Type B pancreatic cell (in vitro differentiated cells): ENCODE data around the gene ERC2. TPM values are rescaled to one million over a fixed set of nuclear protein-coding genes. Genes with fewer than 3 reads are reported as not detected.

ENCODE experiments used
- DNase-seq: peaks from one replicate; pipeline ENCODE4 v3.0.0; 2021; ENCODE audit warnings: mixed read lengths; ENCODE audit not compliant: unreplicated experiment; ENCODE audit errors: extremely low spot score
- H3K27ac Mint-ChIP-seq: 2 replicates; pipeline ENCODE4 v1.8.0; 2021; ENCODE audit warnings: mild to moderate bottlenecking, mixed read lengths
- H3K27me3 Mint-ChIP-seq: 2 replicates; pipeline ENCODE4 v1.8.0; 2021; ENCODE audit warnings: mixed read lengths
- H3K36me3 Mint-ChIP-seq: 2 replicates; pipeline ENCODE4 v1.8.0; 2021; ENCODE audit warnings: mixed read lengths
- H3K4me1 Mint-ChIP-seq: one replicate; pipeline ENCODE4 v1.8.0; 2021; ENCODE audit warnings: mixed read lengths; ENCODE audit not compliant: unreplicated experiment
- H3K4me3 Mint-ChIP-seq: 2 replicates; pipeline ENCODE4 v1.8.0; 2021; ENCODE audit warnings: mild to moderate bottlenecking, mixed read lengths
- H3K9me3 Mint-ChIP-seq: 2 replicates; pipeline ENCODE4 v1.8.0; 2021; ENCODE audit warnings: mixed read lengths
- total RNA-seq: library from RNA; stranded (reverse); gene quantifications from 2 replicates; pipeline ENCODE4 v1.2.1, GENCODE V29; 2021; ENCODE audit warnings: low replicate concordance
- TF ChIP-seq, protein P1 (sequence below): fragments of 200-600 bp; sonication (generic); conservative IDR thresholded peaks from 2 replicates; pipeline ENCODE4 v1.5.0; 2021; ENCODE audit warnings: antibody characterized with exemption, mild to moderate bottlenecking

The ERC2 gene
- total RNA-seq, 1 donor from 2014 or later = 6.1 TPM

DNA sequence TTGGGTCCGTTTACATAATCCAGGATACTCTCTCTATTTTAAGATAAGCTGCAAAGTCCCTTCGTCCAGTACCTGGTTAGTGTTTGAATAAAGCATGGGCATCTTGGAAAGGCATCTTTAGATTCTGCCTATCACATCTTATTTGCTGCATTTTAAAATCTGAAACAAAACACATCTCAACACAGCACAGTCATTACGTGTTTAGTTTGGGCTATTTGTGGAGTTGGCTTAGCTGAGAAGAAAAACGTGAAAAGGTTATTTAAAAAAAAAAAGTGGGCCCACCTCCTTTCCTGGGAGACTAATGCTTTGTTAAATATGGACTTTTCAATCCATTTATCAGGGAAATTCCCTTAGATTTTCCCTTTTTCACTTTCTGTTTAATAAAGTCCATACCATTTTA is 806.7 kb downstream of the ERC2 start:
- no peaks in the 10 kb centered on the region for H3K36me3 Mint-ChIP-seq
- H3K4me3 Mint-ChIP-seq = no peak overlapping the region
- no peak for DNase-seq
- peaks cover 19% of the 10 kb centered on the region for H3K27me3 Mint-ChIP-seq
- peaks cover 39% of the 10 kb centered on the region for H3K4me1 Mint-ChIP-seq
- TF ChIP-seq, protein P1, sequence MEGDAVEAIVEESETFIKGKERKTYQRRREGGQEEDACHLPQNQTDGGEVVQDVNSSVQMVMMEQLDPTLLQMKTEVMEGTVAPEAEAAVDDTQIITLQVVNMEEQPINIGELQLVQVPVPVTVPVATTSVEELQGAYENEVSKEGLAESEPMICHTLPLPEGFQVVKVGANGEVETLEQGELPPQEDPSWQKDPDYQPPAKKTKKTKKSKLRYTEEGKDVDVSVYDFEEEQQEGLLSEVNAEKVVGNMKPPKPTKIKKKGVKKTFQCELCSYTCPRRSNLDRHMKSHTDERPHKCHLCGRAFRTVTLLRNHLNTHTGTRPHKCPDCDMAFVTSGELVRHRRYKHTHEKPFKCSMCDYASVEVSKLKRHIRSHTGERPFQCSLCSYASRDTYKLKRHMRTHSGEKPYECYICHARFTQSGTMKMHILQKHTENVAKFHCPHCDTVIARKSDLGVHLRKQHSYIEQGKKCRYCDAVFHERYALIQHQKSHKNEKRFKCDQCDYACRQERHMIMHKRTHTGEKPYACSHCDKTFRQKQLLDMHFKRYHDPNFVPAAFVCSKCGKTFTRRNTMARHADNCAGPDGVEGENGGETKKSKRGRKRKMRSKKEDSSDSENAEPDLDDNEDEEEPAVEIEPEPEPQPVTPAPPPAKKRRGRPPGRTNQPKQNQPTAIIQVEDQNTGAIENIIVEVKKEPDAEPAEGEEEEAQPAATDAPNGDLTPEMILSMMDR = no peak
- no peaks in the 10 kb centered on the region for H3K9me3 Mint-ChIP-seq
- H3K27ac Mint-ChIP-seq = no peak overlapping the region

DNA sequence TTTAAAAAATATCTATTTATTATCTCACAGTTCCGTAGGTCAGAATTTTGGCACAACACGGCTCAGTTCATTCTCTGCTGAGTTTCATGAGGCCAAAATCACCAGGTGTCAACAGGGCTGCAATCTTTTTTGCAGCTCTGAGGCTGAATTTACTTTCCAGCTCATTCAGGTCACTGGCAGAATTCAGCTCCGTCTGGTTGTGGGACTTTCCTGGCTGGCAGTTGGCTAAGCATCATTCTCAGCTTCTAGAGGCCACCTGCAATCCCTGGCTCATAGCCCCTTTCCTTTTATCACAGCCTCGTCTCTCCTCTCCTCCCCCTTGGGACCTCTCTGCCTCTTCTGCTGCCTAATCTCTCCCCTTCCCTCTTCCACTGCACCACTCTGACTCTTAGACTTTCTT is 807.1 kb downstream of the ERC2 start:
- H3K4me3 Mint-ChIP-seq = no peak overlapping the region
- TF ChIP-seq, protein P1 = no peak
- peaks cover 39% of the 10 kb centered on the region for H3K4me1 Mint-ChIP-seq
- H3K27me3 Mint-ChIP-seq = peaks cover 19% of the 10 kb centered on the region
- H3K9me3 Mint-ChIP-seq = no peaks in the 10 kb centered on the region
- H3K27ac Mint-ChIP-seq = no peak overlapping the region
- H3K36me3 Mint-ChIP-seq = no peaks in the 10 kb centered on the region
- DNase-seq = no peak

DNA sequence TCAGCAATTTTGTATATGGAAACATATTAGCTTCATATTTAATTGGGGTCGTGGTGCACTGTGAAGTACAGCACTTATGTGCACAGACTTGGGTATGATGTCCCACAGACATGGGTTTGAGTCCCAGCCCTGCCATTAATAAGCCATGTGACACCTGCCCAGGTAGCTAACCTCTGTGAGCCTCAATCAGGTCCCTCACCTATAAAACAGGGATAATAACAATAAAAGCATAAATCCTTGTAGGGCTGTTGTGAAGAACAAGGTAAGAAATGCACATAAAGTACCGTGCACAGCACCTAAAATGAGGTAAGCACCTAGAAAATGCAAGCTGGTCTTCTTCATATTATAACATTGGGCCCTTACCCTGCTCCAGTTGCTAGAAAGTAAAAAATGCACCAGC is 807.6 kb downstream of the ERC2 start:
- H3K4me1 Mint-ChIP-seq = peaks cover 39% of the 10 kb centered on the region
- TF ChIP-seq, protein P1 = no peak

DNA sequence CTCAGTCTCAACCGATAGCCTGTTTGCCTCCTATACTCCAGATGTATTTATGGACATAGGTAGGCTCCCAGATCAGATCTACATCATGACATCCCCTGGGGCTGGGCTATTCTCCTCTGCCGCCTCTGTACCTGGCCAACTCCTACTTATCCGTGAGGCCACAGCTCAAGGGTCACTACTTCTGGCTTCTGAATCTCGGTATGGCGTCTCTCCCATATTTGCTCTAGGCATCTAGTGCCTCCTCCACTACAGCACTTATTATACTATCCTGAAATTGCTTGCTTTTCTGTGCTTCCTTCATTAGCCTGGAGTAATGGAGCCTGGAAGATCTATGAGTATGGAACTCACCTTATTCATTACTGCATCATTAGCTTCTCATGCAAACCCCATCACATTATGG is 808.6 kb downstream of the ERC2 start:
- TF ChIP-seq, protein P1 = no peak
- H3K4me3 Mint-ChIP-seq = no peak overlapping the region
- H3K27me3 Mint-ChIP-seq = peaks cover 15% of the 10 kb centered on the region
- no peak overlapping the region for H3K27ac Mint-ChIP-seq
- DNase-seq = no peak
- no peaks in the 10 kb centered on the region for H3K36me3 Mint-ChIP-seq
- no peaks in the 10 kb centered on the region for H3K9me3 Mint-ChIP-seq
- H3K4me1 Mint-ChIP-seq = peaks cover 32% of the 10 kb centered on the region

More for the DNA sequence above, 807.6 kb downstream of the ERC2 start:
- H3K27ac Mint-ChIP-seq = no peak overlapping the region
- no peak for DNase-seq
- no peaks in the 10 kb centered on the region for H3K36me3 Mint-ChIP-seq
- no peak overlapping the region for H3K4me3 Mint-ChIP-seq
- H3K27me3 Mint-ChIP-seq = peaks cover 19% of the 10 kb centered on the region
- no peaks in the 10 kb centered on the region for H3K9me3 Mint-ChIP-seq

DNA sequence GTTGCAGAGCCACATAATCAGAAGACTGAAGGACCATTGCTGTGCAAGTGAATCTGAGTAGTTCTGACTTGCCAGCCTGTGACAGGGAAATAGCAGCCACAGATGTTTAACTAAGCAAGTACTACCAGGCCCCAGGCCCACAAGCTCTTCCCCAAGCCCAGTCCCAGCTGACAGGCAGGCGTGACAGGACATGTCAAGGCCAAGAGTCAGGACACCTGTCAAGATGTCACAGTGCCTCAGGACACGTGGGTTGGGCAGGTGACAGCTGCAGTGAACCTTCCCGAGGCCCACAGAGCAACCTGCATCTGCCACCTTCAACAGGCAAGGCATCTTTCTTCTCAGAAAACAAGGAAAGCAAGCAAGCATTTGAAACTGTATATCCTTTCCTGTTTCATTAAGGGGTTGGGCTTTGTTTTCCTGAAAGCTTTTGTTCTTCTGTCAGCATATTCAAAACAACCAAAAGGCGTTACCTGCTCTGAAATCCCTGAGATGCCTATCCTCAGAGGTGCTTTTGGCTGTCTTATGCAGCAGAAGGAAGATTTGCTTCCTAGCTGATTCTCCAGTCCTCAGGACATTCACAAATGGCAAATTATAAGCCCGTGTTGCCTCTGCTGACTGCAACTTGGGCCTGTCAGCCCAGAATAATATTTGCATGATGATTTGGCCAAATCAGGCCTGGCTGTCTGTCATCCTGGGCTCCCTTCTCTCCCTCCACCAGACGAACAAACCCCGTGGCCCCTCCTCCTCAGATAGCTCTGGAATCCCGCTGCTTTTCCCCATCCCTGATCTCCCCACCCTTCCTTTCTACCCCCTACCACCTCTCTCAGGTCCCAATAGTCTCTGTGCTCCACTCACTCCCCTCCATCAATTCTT is 809.3 kb downstream of the ERC2 start:
- H3K36me3 Mint-ChIP-seq = no peaks in the 10 kb centered on the region
- H3K4me1 Mint-ChIP-seq = peaks cover 24% of the 10 kb centered on the region
- no peaks in the 10 kb centered on the region for H3K9me3 Mint-ChIP-seq
- H3K27me3 Mint-ChIP-seq = peaks cover 16% of the 10 kb centered on the region
- no peak for DNase-seq
- H3K4me3 Mint-ChIP-seq = no peak overlapping the region
- no peak overlapping the region for H3K27ac Mint-ChIP-seq
- TF ChIP-seq, protein P1 = no peak
